HepG2 (cell line): Measurements from ENCODE around the gene FNDC8.
"Not testable (repeated sequence)": the region's sequence is repeated elsewhere in the genome, so short reads cannot be mapped to it uniquely, and the experiment has no call there.

Experiments
- AGO1 ChIP-seq: fragments of 200-400 bp; formaldehyde crosslinking; IDR thresholded peaks from 2 replicates; pipeline ENCODE4 v1.6.1; 2017; ENCODE audit warnings: mild to moderate bottlenecking, low read depth, low read length, moderate library complexity; ENCODE audit not compliant: poor library complexity, severe bottlenecking
- CTCF ChIP-seq: sonication (generic); formaldehyde crosslinking; IDR thresholded peaks from 2 replicates; pipeline ENCODE4 v1.5.0; 2020; ENCODE audit warnings: mild to moderate bottlenecking, missing genetic modification reagents, moderate library complexity
- EP300 ChIP-seq, 3 experiments: sonication (generic) in 1 of 3; formaldehyde crosslinking in 1 of 3; IDR thresholded peaks; 2 replicates each; pipeline versions ENCODE4 v1.5.1 to v1.6.1; 2011 to 2020; ENCODE audit warnings: low read depth in 2 of 3, low read length in 2 of 3, borderline replicate concordance in 1 of 3, improper control_type of control experiment in 1 of 3, mild to moderate bottlenecking in 1 of 3, missing genetic modification reagents in 1 of 3, moderate library complexity in 1 of 3
- FOXA1 ChIP-seq, 2 experiments: fragments of 450-650 bp in 1 of 2; sonication (generic) in 1 of 2; formaldehyde crosslinking in 1 of 2; IDR thresholded peaks; 2 replicates each; pipeline versions ENCODE4 v1.4.0 to v1.6.1; 2016 to 2020; ENCODE audit warnings: missing genetic modification reagents in 1 of 2
- ZSCAN30 ChIP-seq: sonication (generic); formaldehyde crosslinking; IDR thresholded peaks from 2 replicates; pipeline ENCODE4 v1.5.0; 2020; ENCODE audit warnings: mild to moderate bottlenecking, missing genetic modification reagents

GRCh38 chr17:35172321-35172720 lies 50.9 kb downstream of the FNDC8 start:
- not testable (repeated sequence) for TF ChIP-seq CTCF (CRISPR knock-in tag); EP300 (IDR thresholded peaks at IDR 0.05; ENCODE audit: low read depth in 2 of 2, low read length in 2 of 2); EP300 (CRISPR knock-in tag; IDR thresholded peaks at IDR 0.05; ENCODE audit: borderline replicate concordance); ZSCAN30; FOXA1 (IDR thresholded peaks at IDR 0.05); FOXA1 (CRISPR knock-in tag; IDR thresholded peaks at IDR 0.05); AGO1
